H1 (cell line): Measurements from ENCODE around the gene CEMIP2. TPM values are rescaled to one million over a fixed set of nuclear protein-coding genes. Genes with fewer than 3 reads are reported as not detected.

Source experiments
- CTCF ChIA-PET: fragments of 300-600 bp; sonication (Branson Sonifier 250); formaldehyde crosslinking; loops from one replicate; lab custom pipeline; 2021; ENCODE audit not compliant: partially characterized antibody; lab: Charles Lee
- POLR2A ChIA-PET: fragments of 300-600 bp; sonication (Branson Sonifier 250); formaldehyde crosslinking; loops from one replicate; lab custom pipeline; 2021; ENCODE audit warnings: inconsistent platforms; ENCODE audit not compliant: partially characterized antibody; lab: Charles Lee
- DNase-seq, 2 experiments: peaks; one replicate each; pipeline versions ENCODE4 v3.0.0 to v3.0.0-alpha.2; 2010 to 2022; ENCODE audit warnings: low spot score in 2 of 2, low read depth in 1 of 2, mixed read lengths in 1 of 2
- FAIRE-seq: peaks from 2 replicates; lab custom pipeline; 2011; peaks lifted over from hg19 to GRCh38; lab: Jason Lieb, UNC
- H2AFZ ChIP-seq: 2 replicates; pipeline ENCODE4 v1.8.1; 2012; ENCODE audit warnings: low read length, inconsistent platforms
- H2AK5ac ChIP-seq: 2 replicates; pipeline ENCODE4 v1.6.1; 2013; ENCODE audit warnings: low read depth, low read length
- H2BK120ac ChIP-seq: replicated peaks from 2 replicates; pipeline ENCODE3; 2013; ENCODE audit warnings: low read depth, low read length, inconsistent platforms
- H2BK12ac ChIP-seq: 2 replicates; pipeline ENCODE4 v1.6.1; 2013; ENCODE audit warnings: low read depth, low read length
- H2BK15ac ChIP-seq: 2 replicates; pipeline ENCODE4 v1.6.1; 2013; ENCODE audit warnings: low read length
- H2BK20ac ChIP-seq: 2 replicates; pipeline ENCODE4 v1.6.1; 2013; ENCODE audit warnings: low read length
- H2BK5ac ChIP-seq: 2 replicates; pipeline ENCODE4 v1.6.1; 2013; ENCODE audit warnings: low read depth, low read length
- H3K14ac ChIP-seq: 2 replicates; pipeline ENCODE4 v1.6.1; 2013; ENCODE audit warnings: inconsistent platforms; ENCODE audit not compliant: insufficient read length
- H3K18ac ChIP-seq: 2 replicates; pipeline ENCODE4 v1.6.1; 2013; ENCODE audit warnings: low read length; ENCODE audit errors: extremely low read depth
- H3K23ac ChIP-seq: 2 replicates; pipeline ENCODE4 v1.6.1; 2013; ENCODE audit warnings: inconsistent platforms; ENCODE audit not compliant: insufficient read length
- H3K23me2 ChIP-seq: 2 replicates; pipeline ENCODE4 v1.6.1; 2013; ENCODE audit warnings: low read depth, low read length
- H3K27ac ChIP-seq: 2 replicates; pipeline ENCODE4 v1.6.1; 2011; ENCODE audit warnings: low read depth, low read length, inconsistent platforms
- H3K27me3 ChIP-seq, 4 experiments: replicated peaks in 1 of 4; 1 replicate in 1 of 4; 2 replicates in 3 of 4; pipeline versions ENCODE4 v1.6.1 to v1.8.1; 2011 to 2013; ENCODE audit warnings: low read length in 3 of 4, mild to moderate bottlenecking in 3 of 4, inconsistent platforms in 2 of 4, mixed read lengths in 2 of 4, moderate library complexity in 1 of 4; ENCODE audit not compliant: control insufficient read depth in 3 of 4, insufficient read depth in 3 of 4; ENCODE audit errors: extremely low read depth in 1 of 4
- H3K36me3 ChIP-seq, 4 experiments: 2 replicates each; pipeline versions ENCODE4 v1.6.1 to v1.8.1; 2011 to 2013; ENCODE audit warnings: mild to moderate bottlenecking in 4 of 4, low read length in 3 of 4, moderate library complexity in 2 of 4, control low read depth in 1 of 4, inconsistent platforms in 1 of 4; ENCODE audit not compliant: insufficient read depth in 4 of 4, control insufficient read depth in 2 of 4
- H3K4ac ChIP-seq: replicated peaks from 2 replicates; pipeline ENCODE3; 2013; ENCODE audit warnings: low read length, low read depth, mixed read lengths, inconsistent platforms; ENCODE audit not compliant: insufficient read length
- H3K4me1 ChIP-seq, 4 experiments: replicated peaks in 1 of 4; 1 replicate in 1 of 4; 2 replicates in 3 of 4; pipeline versions ENCODE4 v1.6.1 to v1.8.1; 2011 to 2013; ENCODE audit warnings: low read length in 3 of 4, inconsistent platforms in 2 of 4, mixed read lengths in 1 of 4; ENCODE audit not compliant: insufficient read depth in 4 of 4, control insufficient read depth in 3 of 4
- H3K4me2 ChIP-seq, 2 experiments: 2 replicates each; pipeline versions ENCODE4 v1.6.1 to v1.8.1; 2011 to 2013; ENCODE audit warnings: low read depth in 2 of 2, low read length in 2 of 2, control low read depth in 1 of 2, inconsistent platforms in 1 of 2, mild to moderate bottlenecking in 1 of 2; ENCODE audit not compliant: insufficient read depth in 1 of 2
- H3K4me3 ChIP-seq, 4 experiments: fragments of 200-600, 300-600 bp in 1 of 4; sonication (generic), shearing (Covaris generic), sonication (Bioruptor Twin) in 1 of 4; 2 replicates each; pipeline versions ENCODE4 v1.5.1 to v1.8.1; 2011 to 2016; ENCODE audit warnings: low read length in 4 of 4, low read depth in 3 of 4, control low read depth in 2 of 4, inconsistent platforms in 2 of 4, mild to moderate bottlenecking in 2 of 4, mixed read lengths in 1 of 4, moderate library complexity in 1 of 4; ENCODE audit not compliant: insufficient read depth in 2 of 4; ENCODE audit errors: extremely low read depth in 1 of 4
- H3K56ac ChIP-seq: replicated peaks from 2 replicates; pipeline ENCODE3; 2013; ENCODE audit warnings: low read depth, mild to moderate bottlenecking, mixed read lengths, low read length, inconsistent platforms; ENCODE audit not compliant: insufficient read length
- H3K79me1 ChIP-seq: 2 replicates; pipeline ENCODE4 v1.6.1; 2013; ENCODE audit warnings: low read depth, low read length, control low read depth
- H3K79me2 ChIP-seq, 2 experiments: 2 replicates each; pipeline versions ENCODE4 v1.6.1 to v1.8.1; 2012 to 2013; ENCODE audit warnings: low read length in 2 of 2, mild to moderate bottlenecking in 2 of 2, inconsistent platforms in 1 of 2; ENCODE audit not compliant: insufficient read depth in 2 of 2, control insufficient read depth in 1 of 2
- H3K9ac ChIP-seq, 4 experiments: replicated peaks in 1 of 4; 1 replicate in 1 of 4; 2 replicates in 3 of 4; pipeline versions ENCODE4 v1.6.1 to v1.8.1; 2011 to 2013; ENCODE audit warnings: low read depth in 3 of 4, low read length in 3 of 4, control low read depth in 2 of 4, mild to moderate bottlenecking in 2 of 4, moderate library complexity in 2 of 4, inconsistent platforms in 1 of 4; ENCODE audit errors: extremely low read depth in 1 of 4
- H3K9me3 ChIP-seq, 2 experiments: 2 replicates each; pipeline versions ENCODE4 v1.6.1 to v1.8.1; 2012 to 2013; ENCODE audit warnings: mild to moderate bottlenecking in 2 of 2, moderate library complexity in 2 of 2, control low read depth in 1 of 2, inconsistent platforms in 1 of 2, low read depth in 1 of 2, low read length in 1 of 2, mixed read lengths in 1 of 2; ENCODE audit not compliant: insufficient read depth in 2 of 2
- H4K20me1 ChIP-seq, 2 experiments: replicated peaks in 1 of 2; 2 replicates each; pipeline versions ENCODE3 to v1.8.1; 2011 to 2013; ENCODE audit warnings: inconsistent platforms in 2 of 2, low read length in 2 of 2, mild to moderate bottlenecking in 1 of 2; ENCODE audit not compliant: insufficient read depth in 2 of 2, control insufficient read depth in 1 of 2
- H4K5ac ChIP-seq: 2 replicates; pipeline ENCODE4 v1.6.1; 2013; ENCODE audit warnings: low read length, low read depth, mixed read lengths, inconsistent platforms; ENCODE audit not compliant: insufficient read length
- H4K8ac ChIP-seq: 2 replicates; pipeline ENCODE4 v1.8.0; 2013; ENCODE audit warnings: mild to moderate bottlenecking, moderate library complexity, low read length, inconsistent platforms; ENCODE audit not compliant: insufficient read depth; ENCODE audit errors: extremely low read depth
- H4K91ac ChIP-seq: replicated peaks from 2 replicates; pipeline ENCODE3; 2013; ENCODE audit warnings: low read length, mixed read lengths, inconsistent platforms; ENCODE audit not compliant: insufficient read length
- E2F6 ChIP-seq: IDR thresholded peaks from 2 replicates; pipeline ENCODE4 v1.6.1; 2012; ENCODE audit warnings: inconsistent platforms
- JUN ChIP-seq: IDR thresholded peaks from 2 replicates; pipeline ENCODE4 v1.6.1; 2011; ENCODE audit warnings: low read depth, mild to moderate bottlenecking, improper control_type of control experiment, low read length
- KDM4A ChIP-seq: IDR thresholded peaks from one replicate; pipeline ENCODE4 v1.7.1; 2012; ENCODE audit warnings: low read depth, mild to moderate bottlenecking, moderate library complexity, low read length, inconsistent platforms; ENCODE audit not compliant: severe bottlenecking
- SP2 ChIP-seq: IDR thresholded peaks from 2 replicates; pipeline ENCODE4 v1.6.1; 2012; ENCODE audit warnings: mild to moderate bottlenecking, low read length, inconsistent platforms
- TAF1 ChIP-seq: IDR thresholded peaks from 2 replicates; pipeline ENCODE4 v1.6.1; 2011; ENCODE audit warnings: mild to moderate bottlenecking, low read depth, low read length
- ZNF274 ChIP-seq: IDR thresholded peaks from 2 replicates; pipeline ENCODE4 v1.7.0; 2012; ENCODE audit warnings: low read length, borderline replicate concordance; ENCODE audit errors: extremely low read depth
- WGBS, 2 experiments: shearing (Covaris generic) in 1 of 2; methylation state at CpG; one replicate each; pipeline versions ENCODE4 v1.1.6 to v1.1.7; 2013 to 2015; ENCODE audit warnings: low lambda C conversion rate in 2 of 2, mixed read lengths in 2 of 2, inconsistent platforms in 1 of 2, low coverage in 1 of 2, missing lambda C conversion rate in 1 of 2; ENCODE audit not compliant: insufficient replicate concordance in 2 of 2, insufficient coverage in 1 of 2, insufficient read length in 1 of 2; ENCODE audit errors: extremely low coverage in 1 of 2, missing lambda C conversion rate in 1 of 2; 5-methylcytosine and 5-hydroxymethylcytosine counted together
- polyA plus RNA-seq, 7 experiments: library from polyadenylated mRNA; depleted of rRNA in 3 of 7; stranded (reverse) in 5 of 7; unstranded in 2 of 7; fragments of >200 nt in 5 of 7; fragments of 200-250 nt in 2 of 7; gene quantifications; 1 replicate in 5 of 7; 2 replicates in 1 of 7; 4 replicates in 1 of 7; pipeline versions ENCODE4 v1.2.1 to v1.2.3, GENCODE V29; 2011 to 2013; ENCODE audit warnings: missing spikeins in 2 of 7, mixed read lengths in 2 of 7
- total RNA-seq: library from RNA; stranded (reverse); fragmentation: NEBNext Ultra II Directional; extraction: Animal tissue kit (Norgen Biotek cat#: 25700); gene quantifications from 2 replicates; pipeline ENCODE4 v1.2.1, GENCODE V29; 2021

Gene CEMIP2
- total and polyA plus RNA-seq, 2 of the 8 experiments (the other 6 are each of a cell fraction or from before 2014, with no cell fraction given) = 25.2 to 52.1 TPM

GRCh38 chr9:71637926-71638325 is 130.4 kb downstream of the CEMIP2 start:
- H2AK5ac ChIP-seq = no peak overlapping the region
- H2BK15ac ChIP-seq = no peak overlapping the region
- WGBS, 2 experiments = 97% methylated on average over 4 of the region's 5 CpGs; no CpG with 5 or more reads in 1 of the 2 experiments
- H3K4me1 ChIP-seq = no peaks in the 10 kb centered on the region
- TF ChIP-seq KDM4A (no peak), JUN (no peak), ZNF274 (no peak), SP2 (no peak), E2F6 (no peak), TAF1 (no peak)
- TF ChIP-seq, all 59 proteins: peak for 0
- no peak overlapping the region for H4K5ac ChIP-seq
- CTCF ChIA-PET = interaction anchor here (4.0 kb wide), 1 partner anchor 9 kb away, joined by 22 read pairs; no protein-coding TSS in a partner anchor
- H3K4me2 ChIP-seq = no peak overlapping the region
- no peak overlapping the region for H2BK120ac ChIP-seq
- no peaks in the 10 kb centered on the region for H3K79me1 ChIP-seq
- no peak overlapping the region for H3K56ac ChIP-seq
- H2BK5ac ChIP-seq = no peak overlapping the region
- H3K27me3 ChIP-seq = no peaks in the 10 kb centered on the region
- H3K23ac ChIP-seq = no peak overlapping the region
- no peaks in the 10 kb centered on the region for H3K79me2 ChIP-seq
- FAIRE-seq (no peak), DNase-seq (no peak)
- H3K4ac ChIP-seq = no peak overlapping the region
- no peaks in the 10 kb centered on the region for H4K20me1 ChIP-seq
- no peak overlapping the region for H3K4me3 ChIP-seq
- no peak overlapping the region for H3K18ac ChIP-seq
- no peaks in the 10 kb centered on the region for H3K23me2 ChIP-seq
- H4K91ac ChIP-seq = no peak overlapping the region
- H2AFZ ChIP-seq = no peak overlapping the region
- H3K9ac ChIP-seq = no peak overlapping the region
- no peaks in the 10 kb centered on the region for H3K9me3 ChIP-seq
- no peaks in the 10 kb centered on the region for H3K36me3 ChIP-seq
- H4K8ac ChIP-seq = no peak overlapping the region
- no peak overlapping the region for H3K27ac ChIP-seq
- H2BK20ac ChIP-seq = no peak overlapping the region
- no peak overlapping the region for H3K14ac ChIP-seq
- POLR2A ChIA-PET = no interaction called here
- H2BK12ac ChIP-seq = no peak overlapping the region
